HCT116 (cell line): ENCODE data around the gene WWOX. TPM values are rescaled to one million over a fixed set of nuclear protein-coding genes. Genes with fewer than 3 reads are reported as not detected.

ENCODE experiments used
- ATAC-seq: fragments of 200-7000 bp; cut with Tn5 transposase; 2 replicates; pipeline ENCODE4 v1.9.1; 2020; ENCODE audit warnings: mild to moderate bottlenecking, moderate library complexity
- BruUV-seq: library from RNA; stranded (reverse); fragments of 400-500 nt; replicated peaks from 2 replicates; lab custom pipeline; 2021; lab: Mats Ljungman, UMichigan
- CTCF ChIA-PET: fragments of 300-600 bp; sonication (Branson Sonifier 250); formaldehyde crosslinking; loops from one replicate; lab custom pipeline; 2021; ENCODE audit warnings: antibody characterized with exemption; lab: Charles Lee
- POLR2A ChIA-PET: fragments of 300-600, 350-600 bp; sonication (Branson Sonifier 250); formaldehyde crosslinking; loops from one replicate; lab custom pipeline; 2021; ENCODE audit warnings: antibody characterized with exemption; lab: Charles Lee
- RAD21 ChIA-PET, 2 experiments: fragments of 300-600 bp; sonication (Branson Sonifier 250); formaldehyde crosslinking; loops; one replicate each; lab custom pipeline; 2023; ENCODE audit warnings: low total read pairs in 2 of 2; ENCODE audit not compliant: uncharacterized antibody in 2 of 2, unreplicated experiment in 2 of 2, low non-redundant PET in 1 of 2; lab: Charles Lee
- DNase-seq: peaks from one replicate; pipeline ENCODE4 v3.0.0-alpha.2; 2010; ENCODE audit warnings: low read depth, low spot score
- H2AFZ ChIP-seq: fragments of 200-600 bp; shearing (Covaris generic), sonication (generic); 2 replicates; pipeline ENCODE4 v1.6.1; 2017; ENCODE audit warnings: low read depth, mixed run types, mixed read lengths, antibody characterized with exemption, low read length; ENCODE audit not compliant: poor library complexity, severe bottlenecking
- H3K27ac ChIP-seq: 2 replicates; pipeline ENCODE4 v1.5.1; 2012; ENCODE audit warnings: low read depth, low read length
- H3K27me3 ChIP-seq: fragments of 200-600 bp; sonication (generic); 2 replicates; pipeline ENCODE4 v1.6.1; 2016; ENCODE audit warnings: mixed run types, low read length, mixed read lengths; ENCODE audit not compliant: insufficient read depth
- H3K36me3 ChIP-seq, 2 experiments: fragments of 200-500 bp in 1 of 2; fragments of 200-600 bp in 1 of 2; sonication (Bioruptor generic) in 1 of 2; sonication (generic) in 1 of 2; 2 replicates each; pipeline versions ENCODE4 v1.5.1 to v1.6.1; 2014 to 2016; ENCODE audit warnings: low read length in 2 of 2, inconsistent platforms in 1 of 2, mixed read lengths in 1 of 2, mixed run types in 1 of 2; ENCODE audit not compliant: insufficient read depth in 2 of 2, control insufficient read depth in 1 of 2
- H3K4me1 ChIP-seq, 2 experiments: fragments of 200-600 bp in 1 of 2; sonication (generic) in 1 of 2; 2 replicates each; pipeline versions ENCODE4 v1.5.1 to v1.6.1; 2012 to 2017; ENCODE audit warnings: low read length in 2 of 2, inconsistent platforms in 1 of 2, mild to moderate bottlenecking in 1 of 2, mixed read lengths in 1 of 2, mixed run types in 1 of 2, moderate library complexity in 1 of 2; ENCODE audit not compliant: insufficient read depth in 2 of 2, control insufficient read depth in 1 of 2
- H3K4me2 ChIP-seq: fragments of 200-600 bp; sonication (generic); 2 replicates; pipeline ENCODE4 v1.6.1; 2017; ENCODE audit warnings: mixed run types, low read length, mixed read lengths
- H3K4me3 ChIP-seq, 2 experiments: fragments of 200-600 bp in 1 of 2; sonication (generic) in 1 of 2; replicated peaks in 1 of 2; 2 replicates each; pipeline ENCODE4 v1.5.1; 2011 to 2016; ENCODE audit warnings: low read length in 2 of 2, control low read depth in 1 of 2, low read depth in 1 of 2, mild to moderate bottlenecking in 1 of 2, mixed read lengths in 1 of 2, mixed run types in 1 of 2
- H3K79me2 ChIP-seq: fragments of 200-600 bp; sonication (generic); 2 replicates; pipeline ENCODE4 v1.6.1; 2017; ENCODE audit warnings: mild to moderate bottlenecking, mixed run types, low read length, moderate library complexity, mixed read lengths; ENCODE audit not compliant: insufficient read depth
- H3K9ac ChIP-seq: fragments of 200-600 bp; sonication (generic); 2 replicates; pipeline ENCODE4 v1.6.1; 2016; ENCODE audit warnings: low read length, mixed read lengths
- H3K9me2 ChIP-seq: fragments of 200-600 bp; sonication (generic), shearing (Covaris generic); 2 replicates; pipeline ENCODE4 v1.6.1; 2017; ENCODE audit warnings: mixed run types, mild to moderate bottlenecking, moderate library complexity; ENCODE audit not compliant: insufficient read depth
- H3K9me3 ChIP-seq, 2 experiments: fragments of 200-500 bp in 1 of 2; fragments of 200-600 bp in 1 of 2; sonication (Bioruptor generic) in 1 of 2; sonication (generic) in 1 of 2; 2 replicates each; pipeline ENCODE4 v1.6.1; 2014 to 2017; ENCODE audit warnings: low read length in 2 of 2, mixed read lengths in 2 of 2, inconsistent platforms in 1 of 2, low read depth in 1 of 2, mild to moderate bottlenecking in 1 of 2, mixed run types in 1 of 2, moderate library complexity in 1 of 2; ENCODE audit not compliant: control insufficient read depth in 1 of 2, insufficient read depth in 1 of 2
- H4K20me1 ChIP-seq: fragments of 200-600 bp; sonication (generic), shearing (Covaris generic); 2 replicates; pipeline ENCODE4 v1.6.1; 2017; ENCODE audit warnings: mixed run types, mild to moderate bottlenecking, moderate library complexity; ENCODE audit not compliant: insufficient read depth
- CEBPB ChIP-seq: IDR thresholded peaks from 2 replicates; pipeline ENCODE4 v1.6.1; 2012; ENCODE audit warnings: low read depth
- ELF1 ChIP-seq: IDR thresholded peaks from 2 replicates; pipeline ENCODE4 v1.6.1; 2012; ENCODE audit warnings: low read depth, borderline replicate concordance
- EZH2 ChIP-seq: fragments of 200-600 bp; sonication (generic); IDR thresholded peaks from 2 replicates; pipeline ENCODE4 v1.6.1; 2017; ENCODE audit warnings: antibody characterized with exemption, mixed run types
- JUND ChIP-seq: IDR thresholded peaks from 2 replicates; pipeline ENCODE4 v1.6.1; 2012
- REST ChIP-seq: IDR thresholded peaks from 2 replicates; pipeline ENCODE4 v1.6.1; 2012; ENCODE audit warnings: low read depth
- SP1 ChIP-seq: IDR thresholded peaks from 2 replicates; pipeline ENCODE4 v1.6.1; 2012; ENCODE audit warnings: low read depth
- YY1 ChIP-seq: IDR thresholded peaks from 2 replicates; pipeline ENCODE4 v1.6.1; 2011; ENCODE audit warnings: low read length, low read depth, moderate library complexity, mild to moderate bottlenecking; ENCODE audit not compliant: insufficient replicate concordance; ENCODE audit errors: extremely low read depth
- intact Hi-C: fragments of 100-400 bp; cut with micrococcal nuclease; formaldehyde crosslinking; loops from 2 replicates; pipeline ENCODE4 v1.10.0; 2022
- total RNA-seq: library from RNA; stranded (reverse); gene quantifications from one replicate; pipeline ENCODE4 v1.2.1, GENCODE V29; 2021; ENCODE audit not compliant: unreplicated experiment

The WWOX gene
- total RNA-seq, 1 experiment from 2014 or later = 13.7 TPM

- no peak overlapping the region for H2AFZ ChIP-seq
These were observed 234.4 kb downstream of the WWOX start for GRCh38 chr16:78333808-78334207.

More at GRCh38 chr16:78333808-78334207, 234.4 kb downstream of the WWOX start:
- RAD21 ChIA-PET = no interaction called here
- Histone ChIP-seq H3K27me3 (no peaks in the 10 kb centered on the region), H3K79me2 (no peaks in the 10 kb centered on the region), H3K4me1 (no peaks in the 10 kb centered on the region), H4K20me1 (no peaks in the 10 kb centered on the region), H3K27ac (no peak overlapping the region), H3K9me3 (no peaks in the 10 kb centered on the region), H3K4me3 (no peak overlapping the region), H3K4me2 (no peak overlapping the region), H3K9ac (no peak overlapping the region), H3K9me2 (no peaks in the 10 kb centered on the region), H3K36me3 (no peaks in the 10 kb centered on the region)
- TF ChIP-seq CEBPB (no peak), EZH2 (no peak), YY1 (no peak), SP1 (no peak), REST (no peak), ELF1 (no peak), JUND (no peak)
- DNase-seq (no peak), ATAC-seq (no peak)
- BruUV-seq = no TSS peak
- POLR2A ChIA-PET = no interaction called here
- intact Hi-C loops = no loop called here
- CTCF ChIA-PET = no interaction called here
